HG02678 (cell line): ENCODE data around the gene CAMK4.

ENCODE experiments used
- ATAC-seq: cut with Tn5 transposase; IDR thresholded peaks from one replicate; pipeline ENCODE4 v1.9.1; 2021; ENCODE audit warnings: mild to moderate bottlenecking, moderate library complexity; ENCODE audit not compliant: unreplicated experiment

The CAMK4 gene

DNA sequence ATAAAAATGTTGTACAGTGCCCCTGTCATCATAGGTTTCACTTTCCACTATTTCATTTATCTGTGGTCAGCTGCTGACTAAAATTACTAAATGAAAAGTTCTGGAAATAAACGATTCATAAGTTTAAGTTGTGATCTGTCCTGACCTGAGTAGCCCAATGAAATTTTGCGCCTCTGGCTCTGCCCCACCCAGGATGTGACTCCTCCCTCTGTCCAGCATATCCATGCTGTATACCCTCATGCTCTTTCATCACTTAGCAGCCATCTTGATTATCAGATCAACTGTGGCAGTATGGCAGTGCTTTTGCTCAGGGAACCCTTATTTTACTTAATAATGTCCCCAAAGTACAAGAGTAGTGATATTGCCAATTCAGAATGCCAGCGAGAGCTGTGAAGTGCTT is 190.9 kb downstream of the CAMK4 start:
- no peak for ATAC-seq

GRCh38 chr5:111422245-111422644 is 198.1 kb downstream of the CAMK4 start:
- ATAC-seq: no peak

GRCh38 chr5:111422747-111423720 is 198.8 kb downstream of the CAMK4 start:
- ATAC-seq: no peak

GRCh38 chr5:111425205-111425604 is 201.0 kb downstream of the CAMK4 start:
- no peak for ATAC-seq

DNA sequence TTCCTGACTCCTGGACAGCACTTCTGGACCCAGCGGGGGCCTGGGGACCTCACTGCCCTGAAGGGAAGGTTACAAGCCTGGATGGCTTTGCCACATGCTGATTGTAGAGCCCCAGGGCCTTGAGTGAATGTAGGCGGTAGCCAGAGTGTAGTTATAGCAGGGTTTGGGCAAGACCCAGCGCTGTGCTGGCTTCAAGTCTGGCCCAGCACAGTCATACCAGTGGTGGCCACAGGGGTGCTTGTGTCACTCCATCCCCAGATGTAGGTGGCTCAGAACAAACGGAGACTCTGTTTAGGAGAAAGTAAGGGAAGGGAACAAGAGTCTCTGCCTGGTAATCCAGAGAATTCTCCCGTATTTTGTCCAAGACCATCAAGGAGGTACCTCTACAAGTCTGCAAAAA is 203.6 kb downstream of the CAMK4 start:
- ATAC-seq: no peak

- ATAC-seq: no peak
Measured at GRCh38 chr5:111432883-111433536, 208.8 kb downstream of the CAMK4 start.

- ATAC-seq: no peak
Measured at GRCh38 chr5:111434800-111435199, 210.6 kb downstream of the CAMK4 start.

DNA sequence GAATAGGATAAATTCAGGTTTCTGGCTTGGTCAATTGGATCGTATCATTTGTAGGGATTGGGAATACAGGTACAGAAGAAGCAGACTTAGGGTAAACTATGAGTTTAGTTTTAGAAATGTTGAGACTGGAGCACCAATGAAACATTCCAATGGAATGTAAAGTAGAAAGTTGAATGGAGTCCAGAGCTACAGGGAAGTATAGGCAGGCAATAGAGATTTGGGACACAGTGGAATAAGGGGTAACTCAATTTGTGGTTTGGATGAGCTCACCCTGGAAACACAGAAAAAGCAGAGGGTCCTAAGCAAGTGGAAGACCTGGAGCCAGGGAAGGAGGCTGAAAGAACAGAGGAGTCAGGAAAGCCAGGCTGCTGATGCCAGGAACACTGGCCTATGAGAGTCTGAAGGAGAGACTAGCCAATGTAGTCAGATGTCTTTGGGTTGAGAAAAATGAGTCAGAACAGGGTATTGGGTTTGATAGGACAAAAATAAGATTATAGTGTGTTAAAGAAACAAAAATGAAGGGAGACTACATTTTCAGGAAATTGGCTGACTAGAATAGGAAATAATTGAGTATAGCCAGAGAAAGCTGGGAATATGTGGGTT is 215.4 kb downstream of the CAMK4 start:
- no peak for ATAC-seq

GRCh38 chr5:111447099-111447498 is 222.9 kb downstream of the CAMK4 start:
- no peak for ATAC-seq

DNA sequence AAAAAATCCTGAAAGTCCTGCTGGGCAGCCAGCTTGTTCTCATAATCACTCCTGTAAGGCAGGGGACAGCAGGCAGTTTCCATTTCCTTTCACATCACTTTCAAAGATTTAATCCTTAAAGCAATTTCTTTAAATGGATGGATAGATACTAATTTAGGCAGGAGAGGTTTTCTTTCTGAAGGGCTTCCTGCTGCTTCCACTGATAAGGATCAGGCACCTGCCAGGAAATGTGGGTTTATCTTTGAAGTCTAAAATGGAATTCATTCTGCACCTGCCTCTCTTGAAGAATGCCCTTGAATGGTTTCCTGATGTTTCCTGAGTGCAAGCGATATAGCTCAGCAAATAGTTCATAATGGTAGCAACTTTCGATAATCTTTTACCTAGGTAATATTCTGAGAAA is 223.6 kb downstream of the CAMK4 start:
- no peak for ATAC-seq

DNA sequence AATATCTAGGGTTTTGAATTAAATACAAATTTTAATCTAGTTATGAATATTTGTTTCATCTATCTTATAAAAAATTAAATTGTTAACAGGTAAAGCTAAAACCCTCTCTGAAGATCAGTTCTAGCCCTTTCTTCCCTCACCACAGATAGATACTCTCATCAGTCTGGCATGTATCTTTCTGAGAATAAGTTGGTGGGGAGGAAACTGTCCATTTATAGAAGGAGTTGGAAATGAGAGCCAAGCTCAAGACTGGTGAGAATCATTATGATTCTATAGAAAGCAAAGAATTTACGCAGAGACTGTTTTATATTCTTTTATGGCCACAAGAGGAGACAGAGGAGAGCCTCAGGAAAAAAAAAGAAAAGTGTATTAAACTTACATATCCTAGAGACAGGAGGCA is 229.1 kb downstream of the CAMK4 start:
- ATAC-seq: no peak

DNA sequence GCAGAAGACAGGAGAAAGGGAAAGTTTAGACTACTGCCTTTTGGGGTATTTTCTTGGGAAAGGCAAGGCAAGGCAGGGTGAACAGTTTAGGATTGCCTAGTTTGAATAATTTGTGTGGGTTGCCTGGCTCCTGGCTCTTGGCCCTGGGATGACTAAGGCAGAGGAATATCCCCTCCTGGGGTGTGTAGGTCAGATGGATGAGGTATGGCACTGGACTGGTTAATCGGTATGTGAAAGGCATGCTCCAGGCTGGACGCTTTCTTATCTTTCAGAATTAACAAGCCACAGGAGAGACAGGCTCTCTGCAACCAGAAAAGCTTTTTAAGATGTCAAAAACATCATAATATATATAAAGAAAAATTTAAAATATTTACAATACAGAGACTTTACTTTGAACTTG is 229.6 kb downstream of the CAMK4 start:
- ATAC-seq: no peak

GRCh38 chr5:111454198-111454622 is 230.0 kb downstream of the CAMK4 start:
- ATAC-seq: no peak

GRCh38 chr5:111454776-111455175 is 230.6 kb downstream of the CAMK4 start:
- no peak for ATAC-seq

GRCh38 chr5:111461255-111461671 is 237.1 kb downstream of the CAMK4 start:
- ATAC-seq: no peak

DNA sequence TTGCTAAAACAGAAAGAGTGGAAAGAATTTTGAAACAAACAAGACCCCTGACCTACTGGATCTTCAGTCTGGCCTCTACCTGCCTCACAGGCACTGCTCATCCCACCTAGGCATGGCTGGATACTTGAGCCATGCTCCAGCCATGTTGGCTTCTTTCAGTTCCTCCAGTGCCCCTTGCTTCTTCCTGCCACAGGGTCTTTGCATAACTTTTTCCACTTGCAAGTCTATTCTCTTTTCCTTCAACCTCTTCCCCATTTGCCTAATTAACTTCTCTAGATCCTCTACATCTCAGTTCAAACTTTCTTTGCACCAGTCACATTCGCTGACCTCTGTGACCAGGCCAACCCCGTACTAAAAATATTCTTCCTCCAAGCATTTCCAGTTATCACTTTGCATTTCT is 237.8 kb downstream of the CAMK4 start:
- ATAC-seq: no peak

- ATAC-seq: no peak
Measured at GRCh38 chr5:111463311-111463710, 239.1 kb downstream of the CAMK4 start.

DNA sequence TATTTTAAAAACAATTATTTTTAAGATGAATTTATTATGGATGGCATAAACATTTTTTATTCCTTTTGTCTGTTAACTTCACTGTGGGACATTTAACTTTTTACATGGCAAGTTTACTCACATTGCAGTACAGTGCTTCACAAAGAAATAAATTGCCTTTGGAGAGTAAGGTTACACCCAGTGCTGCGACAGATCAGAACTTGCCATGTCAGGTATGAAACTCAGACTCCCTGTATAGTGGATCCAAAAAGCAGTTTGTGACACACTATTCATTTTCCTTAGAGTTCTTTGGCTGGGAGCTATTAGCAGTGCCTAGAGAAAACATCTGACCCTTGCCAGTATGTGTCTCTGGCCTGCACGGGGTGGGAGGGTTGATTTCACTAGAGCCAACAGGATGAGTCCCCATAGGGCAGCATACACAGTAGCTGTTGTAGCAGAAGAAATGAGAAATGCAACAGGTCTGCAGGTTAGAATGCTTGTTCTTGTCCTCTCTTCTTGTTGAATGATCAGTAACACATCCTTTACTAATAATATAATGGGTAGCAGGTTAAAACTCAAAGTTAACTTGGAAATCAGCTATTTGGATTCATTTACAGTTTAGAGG is 245.2 kb downstream of the CAMK4 start:
- no peak for ATAC-seq

GRCh38 chr5:111469903-111470302 is 245.7 kb downstream of the CAMK4 start:
- ATAC-seq: no peak

- ATAC-seq: peak; percentile 8
Measured at GRCh38 chr5:111472096-111472495, 247.9 kb downstream of the CAMK4 start.

DNA sequence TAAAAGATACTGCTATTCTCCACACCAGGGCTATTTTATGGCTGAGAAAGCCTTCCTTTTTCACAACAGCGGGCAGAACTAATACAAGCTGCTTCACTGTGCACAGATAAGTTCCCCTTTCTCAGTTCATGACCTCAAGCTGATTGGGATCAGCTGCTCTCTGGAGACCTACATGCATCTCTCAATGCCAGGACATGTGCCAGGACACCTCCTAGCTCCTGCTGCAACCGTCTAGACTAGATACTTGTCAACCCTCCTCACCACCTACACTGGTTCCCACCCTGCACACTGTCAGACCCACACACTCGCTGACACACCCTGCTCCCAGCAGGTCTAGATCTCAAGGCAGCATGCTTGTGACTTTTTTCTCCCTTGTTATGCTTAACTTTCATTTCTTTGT is 248.4 kb downstream of the CAMK4 start:
- ATAC-seq: peak; percentile 56
